Measurements from ENCODE around the gene SLC25A3. TPM values are rescaled to one million over a fixed set of nuclear protein-coding genes. Genes with fewer than 3 reads are reported as not detected.

Gene SLC25A3
- polyA plus RNA-seq, 1 donor (not counting 4 experiments of a cell fraction or from before 2014, with no cell fraction given) = 389 TPM

DNA sequence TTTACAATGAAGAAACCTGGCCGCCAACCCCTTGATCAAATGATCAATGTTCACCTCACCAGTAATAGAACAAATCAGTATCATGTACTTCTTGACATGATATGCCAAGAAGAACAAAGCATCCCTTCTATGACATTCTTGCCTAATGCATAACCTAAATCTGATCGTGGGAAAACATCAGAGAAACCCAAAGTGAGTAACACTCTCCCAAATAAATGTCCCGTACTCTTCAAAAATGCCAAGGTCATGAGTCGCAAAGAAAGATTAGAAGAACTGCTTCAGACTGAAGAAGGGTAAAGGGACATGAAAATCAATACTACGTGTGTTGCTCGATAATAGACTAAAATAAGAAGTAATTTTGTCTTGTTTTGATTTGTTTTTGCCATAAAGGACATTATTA lies 11.4 kb upstream of the SLC25A3 start:
- no peaks in the 10 kb centered on the region for H3K9me3 ChIP-seq (ENCODE audit: control insufficient read depth, low read depth, low read length)
- dilution Hi-C loops (cut with MboI; ENCODE audit: extremely low pct_ligation_motif_present, low sequenced_read_pairs) = no loop called here
- no peaks in the 10 kb centered on the region for H3K79me2 ChIP-seq (ENCODE audit: control insufficient read depth, insufficient read depth, low read length)
- H3K9me1 ChIP-seq (ENCODE audit: control insufficient read depth, extremely low read depth, insufficient read depth, low read length) = no peaks in the 10 kb centered on the region
- H3K4me2 ChIP-seq (ENCODE audit: control insufficient read depth, extremely low read depth, insufficient read depth, low read depth, low read length) = no peak overlapping the region
- FAIRE-seq (no peak), DNase-seq (ENCODE audit: low read depth, low spot score) (no peak)
- H3K9ac ChIP-seq (ENCODE audit: control insufficient read depth, extremely low read depth, insufficient read depth, low read length) = no peak overlapping the region
- H3K4me1 ChIP-seq (ENCODE audit: control insufficient read depth, extremely low read depth, insufficient read depth, low read length) = no peaks in the 10 kb centered on the region
- H3K27me3 ChIP-seq (ENCODE audit: control insufficient read depth, extremely low read depth, insufficient read depth, low read length) = no peaks in the 10 kb centered on the region
- TF ChIP-seq EZH2 (IDR thresholded peaks at IDR 0.05; ENCODE audit: low read length) = no peak
- TF ChIP-seq, protein P1, sequence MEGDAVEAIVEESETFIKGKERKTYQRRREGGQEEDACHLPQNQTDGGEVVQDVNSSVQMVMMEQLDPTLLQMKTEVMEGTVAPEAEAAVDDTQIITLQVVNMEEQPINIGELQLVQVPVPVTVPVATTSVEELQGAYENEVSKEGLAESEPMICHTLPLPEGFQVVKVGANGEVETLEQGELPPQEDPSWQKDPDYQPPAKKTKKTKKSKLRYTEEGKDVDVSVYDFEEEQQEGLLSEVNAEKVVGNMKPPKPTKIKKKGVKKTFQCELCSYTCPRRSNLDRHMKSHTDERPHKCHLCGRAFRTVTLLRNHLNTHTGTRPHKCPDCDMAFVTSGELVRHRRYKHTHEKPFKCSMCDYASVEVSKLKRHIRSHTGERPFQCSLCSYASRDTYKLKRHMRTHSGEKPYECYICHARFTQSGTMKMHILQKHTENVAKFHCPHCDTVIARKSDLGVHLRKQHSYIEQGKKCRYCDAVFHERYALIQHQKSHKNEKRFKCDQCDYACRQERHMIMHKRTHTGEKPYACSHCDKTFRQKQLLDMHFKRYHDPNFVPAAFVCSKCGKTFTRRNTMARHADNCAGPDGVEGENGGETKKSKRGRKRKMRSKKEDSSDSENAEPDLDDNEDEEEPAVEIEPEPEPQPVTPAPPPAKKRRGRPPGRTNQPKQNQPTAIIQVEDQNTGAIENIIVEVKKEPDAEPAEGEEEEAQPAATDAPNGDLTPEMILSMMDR (optimal IDR thresholded peaks at IDR 0.05 in 1 of 3, IDR thresholded peaks at IDR 0.05 in 1 of 3, conservative IDR thresholded peaks at IDR 0.05 in 1 of 3; ENCODE audit: extremely low read depth in 1 of 3, insufficient read depth in 2 of 3, low read length in 3 of 3) = no peak
- no peaks in the 10 kb centered on the region for H3K36me3 ChIP-seq (ENCODE audit: control insufficient read depth in 2 of 2, extremely low read depth in 1 of 2, insufficient read depth in 2 of 2, low read length in 2 of 2)
- no peak overlapping the region for H3K4me3 ChIP-seq (ENCODE audit: control insufficient read depth in 2 of 3, extremely low read depth in 1 of 3, insufficient read depth in 2 of 3, low read depth in 1 of 3, low read length in 3 of 3)
- H3K27ac ChIP-seq (ENCODE audit: control insufficient read depth, insufficient read depth, low read length) = no peak overlapping the region
- H2AFZ ChIP-seq (ENCODE audit: control insufficient read depth, low read length) = no peak overlapping the region
- H4K20me1 ChIP-seq (ENCODE audit: control insufficient read depth, extremely low read depth, insufficient read depth, low read length) = no peaks in the 10 kb centered on the region

DNA sequence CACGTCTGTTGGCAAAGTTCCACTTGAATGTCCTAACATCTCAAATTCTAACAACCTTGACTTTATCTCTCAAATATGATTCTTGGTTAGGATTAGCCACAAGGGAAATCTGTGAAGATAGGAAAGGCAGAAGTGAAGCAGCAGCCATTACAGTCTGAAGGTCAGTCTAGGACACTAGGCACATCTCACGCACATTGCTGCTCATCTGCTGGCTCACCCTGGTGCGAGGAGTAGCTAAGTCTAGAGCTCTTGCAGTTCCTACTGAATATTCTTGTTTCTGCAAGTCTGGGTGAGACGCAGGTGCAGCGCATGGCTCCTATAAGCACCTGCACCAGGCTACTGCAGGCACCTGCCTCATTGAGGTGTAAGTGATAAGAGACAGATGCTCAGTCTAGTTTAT lies 6.4 kb upstream of the SLC25A3 start:
- Histone ChIP-seq H3K36me3 (ENCODE audit: control insufficient read depth in 2 of 2, extremely low read depth in 1 of 2, insufficient read depth in 2 of 2, low read length in 2 of 2) (no peaks in the 10 kb centered on the region), H3K9me3 (ENCODE audit: control insufficient read depth, low read depth, low read length) (no peaks in the 10 kb centered on the region), H3K9me1 (ENCODE audit: control insufficient read depth, extremely low read depth, insufficient read depth, low read length) (no peaks in the 10 kb centered on the region), H3K4me3 (ENCODE audit: control insufficient read depth in 2 of 3, extremely low read depth in 1 of 3, insufficient read depth in 2 of 3, low read depth in 1 of 3, low read length in 3 of 3) (no peak overlapping the region), H2AFZ (ENCODE audit: control insufficient read depth, low read length) (no peak overlapping the region), H3K27me3 (ENCODE audit: control insufficient read depth, extremely low read depth, insufficient read depth, low read length) (no peaks in the 10 kb centered on the region), H3K4me2 (ENCODE audit: control insufficient read depth, extremely low read depth, insufficient read depth, low read depth, low read length) (no peak overlapping the region), H4K20me1 (ENCODE audit: control insufficient read depth, extremely low read depth, insufficient read depth, low read length) (no peaks in the 10 kb centered on the region), H3K4me1 (ENCODE audit: control insufficient read depth, extremely low read depth, insufficient read depth, low read length) (no peaks in the 10 kb centered on the region), H3K27ac (ENCODE audit: control insufficient read depth, insufficient read depth, low read length) (no peak overlapping the region), H3K79me2 (ENCODE audit: control insufficient read depth, insufficient read depth, low read length) (no peaks in the 10 kb centered on the region), H3K9ac (ENCODE audit: control insufficient read depth, extremely low read depth, insufficient read depth, low read length) (no peak overlapping the region)
- DNase-seq (ENCODE audit: low read depth, low spot score) = no peak
- TF ChIP-seq, protein P1 (optimal IDR thresholded peaks at IDR 0.05 in 1 of 3, IDR thresholded peaks at IDR 0.05 in 1 of 3, conservative IDR thresholded peaks at IDR 0.05 in 1 of 3; ENCODE audit: extremely low read depth in 1 of 3, insufficient read depth in 2 of 3, low read length in 3 of 3) = no peak
- FAIRE-seq = no peak
- dilution Hi-C loops (cut with MboI; ENCODE audit: extremely low pct_ligation_motif_present, low sequenced_read_pairs) = no loop called here
